HG02943 (cell line): ENCODE measurements around the gene LUC7L3.
A peak's percentile ranks its signal among the peaks of the same experiment; 100 is the strongest.

Source experiments
- ATAC-seq: cut with Tn5 transposase; IDR thresholded peaks from one replicate; pipeline ENCODE4 v1.9.1; 2021; ENCODE audit warnings: mild to moderate bottlenecking, low read depth, moderate library complexity; ENCODE audit not compliant: unreplicated experiment

Gene LUC7L3

GRCh38 chr17:50685691-50686493 lies 33.5 kb upstream of the LUC7L3 start:
- no peak for ATAC-seq

GRCh38 chr17:50686494-50687199 lies 32.8 kb upstream of the LUC7L3 start:
- ATAC-seq: no peak

- no peak for ATAC-seq
These were observed 32.0 kb upstream of the LUC7L3 start for GRCh38 chr17:50687200-50688066.

- no peak for ATAC-seq
These were observed 31.2 kb upstream of the LUC7L3 start for GRCh38 chr17:50688245-50688644.

GRCh38 chr17:50689251-50689650 lies 30.2 kb upstream of the LUC7L3 start:
- no peak for ATAC-seq

GRCh38 chr17:50689956-50690886 lies 29.2 kb upstream of the LUC7L3 start:
- ATAC-seq: no peak

GRCh38 chr17:50690887-50691549 lies 28.4 kb upstream of the LUC7L3 start:
- ATAC-seq: no peak

GRCh38 chr17:50691550-50692447 lies 27.6 kb upstream of the LUC7L3 start:
- no peak for ATAC-seq

GRCh38 chr17:50692448-50693035 lies 26.9 kb upstream of the LUC7L3 start:
- no peak for ATAC-seq

GRCh38 chr17:50693036-50693682 lies 26.2 kb upstream of the LUC7L3 start:
- no peak for ATAC-seq

- no peak for ATAC-seq
These were observed 23.0 kb upstream of the LUC7L3 start for GRCh38 chr17:50696365-50696879.

- ATAC-seq: no peak
These were observed 22.3 kb upstream of the LUC7L3 start for GRCh38 chr17:50697062-50697461.

GRCh38 chr17:50697663-50698272 lies 21.6 kb upstream of the LUC7L3 start:
- no peak for ATAC-seq

GRCh38 chr17:50699410-50699809 lies 20.0 kb upstream of the LUC7L3 start:
- no peak for ATAC-seq

GRCh38 chr17:50703162-50703561 lies 16.2 kb upstream of the LUC7L3 start:
- ATAC-seq: no peak

GRCh38 chr17:50707289-50708049 lies 11.9 kb upstream of the LUC7L3 start, which contains the start of gene ANKRD40:
Gene ANKRD40 (minus strand): TSS chr17:50707914. CDS start chr17:50707654, 260 bp downstream.
- peak; percentile 72 for ATAC-seq
